GM21786 (cell line): Measurements from ENCODE around the gene VWF.

Source experiments
- ATAC-seq: cut with Tn5 transposase; IDR thresholded peaks from one replicate; pipeline ENCODE4 v1.9.1; 2021; ENCODE audit not compliant: unreplicated experiment

The VWF gene

DNA sequence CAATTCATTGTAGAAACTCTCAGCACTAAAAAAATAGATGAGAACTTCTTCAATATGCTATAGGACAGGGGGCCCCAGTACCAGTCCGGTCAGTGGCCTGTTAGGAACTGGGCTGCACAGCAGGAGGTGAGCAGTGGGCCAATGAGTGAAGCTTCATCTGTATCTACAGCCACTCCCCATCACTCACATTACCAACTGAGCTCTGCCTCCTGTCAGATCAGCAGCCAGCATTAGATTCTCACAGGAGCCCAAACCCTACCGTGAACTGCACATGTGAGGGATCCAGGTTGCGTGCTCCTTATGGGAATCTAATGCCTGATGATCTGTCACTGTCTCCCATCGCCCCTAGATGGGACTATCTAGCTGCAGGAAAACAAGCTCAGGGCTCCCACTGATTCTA lies 163.7 kb downstream of the VWF start:
- ATAC-seq: no peak

DNA sequence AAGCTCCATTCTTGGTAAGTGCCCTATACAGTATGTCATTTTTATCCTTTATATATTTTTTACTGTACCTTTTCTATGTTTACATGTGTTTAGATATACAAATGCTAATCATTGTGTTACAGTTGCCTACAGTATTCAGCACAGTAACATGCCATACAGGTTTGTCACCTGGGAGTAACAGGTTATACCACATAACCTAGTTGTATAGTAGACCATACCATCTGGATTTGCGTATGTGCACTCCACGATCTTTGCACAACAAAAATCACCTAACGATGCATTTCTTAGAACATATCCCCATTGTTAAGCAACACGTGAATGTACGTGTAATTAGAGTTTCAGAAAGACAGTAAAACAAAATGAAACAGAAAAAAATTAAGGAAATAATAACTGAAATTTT lies 167.5 kb downstream of the VWF start:
- no peak for ATAC-seq

- ATAC-seq: no peak
Observed at GRCh38 chr12:5954661-5955060, 169.8 kb downstream of the VWF start.

DNA sequence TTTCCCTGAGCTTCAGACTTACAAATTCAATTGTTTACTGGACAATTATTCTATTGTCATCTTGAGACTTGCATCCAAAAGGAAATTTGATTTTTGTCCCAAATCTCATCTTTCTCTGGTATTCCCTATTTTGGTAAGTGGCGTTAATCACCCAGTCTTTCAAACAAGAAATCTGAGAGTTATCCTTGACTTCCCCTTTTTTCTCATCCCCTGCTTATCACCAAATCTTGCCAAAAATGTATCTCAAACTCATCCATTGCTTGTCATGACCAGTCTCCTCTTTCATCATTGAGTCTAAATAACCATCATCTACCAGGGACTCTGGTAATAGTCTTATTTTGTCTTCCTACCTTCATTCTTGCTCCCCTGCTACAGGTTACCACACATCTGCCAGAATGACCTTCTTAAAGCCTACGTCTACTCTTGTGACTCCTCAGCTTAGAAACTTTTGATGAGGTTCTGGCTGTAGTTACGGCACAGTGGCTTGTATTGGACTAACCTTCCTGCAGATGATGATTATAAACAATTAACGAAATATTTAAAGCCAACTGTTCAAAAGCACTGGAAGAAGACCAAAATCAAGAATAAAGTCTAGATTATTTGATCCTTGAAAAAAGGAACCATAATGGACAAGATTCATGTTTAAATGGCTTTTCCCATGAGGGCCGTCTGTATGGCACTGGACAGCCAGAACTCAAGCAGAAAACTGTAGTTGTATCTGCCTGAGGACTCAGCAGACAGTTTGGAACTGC lies 170.5 kb downstream of the VWF start:
- ATAC-seq: no peak

GRCh38 chr12:5952031-5952430 lies 172.4 kb downstream of the VWF start:
- no peak for ATAC-seq

- ATAC-seq: no peak
Observed at GRCh38 chr12:5948696-5949095, 175.8 kb downstream of the VWF start.

GRCh38 chr12:5947006-5947405 lies 177.5 kb downstream of the VWF start:
- no peak for ATAC-seq

DNA sequence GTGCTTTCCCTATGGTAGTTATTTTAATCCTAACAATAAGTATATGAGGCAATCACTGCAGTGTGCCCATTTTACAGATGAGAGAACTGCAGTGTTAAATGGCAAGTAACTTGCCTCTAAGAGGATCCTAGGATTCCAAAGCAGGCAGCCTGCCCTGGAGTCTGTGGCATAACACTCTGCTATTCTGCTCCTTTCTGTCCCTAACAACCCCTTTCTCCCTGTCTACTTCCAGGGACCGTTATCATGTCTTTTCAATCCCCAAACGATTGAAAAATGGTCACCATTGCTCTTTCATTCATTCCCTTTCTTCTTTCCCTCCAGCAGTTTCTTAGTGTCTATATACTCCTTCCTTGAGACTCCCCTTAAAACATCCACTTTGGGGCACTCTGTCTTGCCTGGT lies 178.1 kb downstream of the VWF start:
- no peak for ATAC-seq

- no peak for ATAC-seq
Observed at GRCh38 chr12:5945071-5946008, 179.1 kb downstream of the VWF start, which contains the start of gene ANO2. Gene ANO2, minus strand, starts transcription at chr12:5945259. Its CDS starts 42 bp downstream, at chr12:5945217.

DNA sequence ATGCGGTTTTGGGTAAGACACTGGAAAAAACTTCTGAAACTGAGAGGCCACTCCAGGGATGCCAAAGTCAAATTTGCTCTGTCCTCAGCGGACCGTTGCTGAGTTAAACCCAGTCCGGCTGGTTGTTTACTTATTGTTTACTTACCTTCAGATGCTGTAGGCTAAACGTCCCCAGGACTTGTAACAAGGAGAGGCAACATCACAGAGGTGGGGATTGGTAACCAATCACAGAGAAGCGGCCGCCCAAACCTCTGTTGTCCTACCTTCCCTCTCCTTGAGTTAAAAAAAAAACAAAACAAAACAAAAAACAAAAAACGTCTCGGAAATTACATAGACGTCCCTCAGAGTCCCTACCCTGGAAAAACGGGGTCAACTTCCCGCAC lies 179.8 kb downstream of the VWF start:
- ATAC-seq: no peak

DNA sequence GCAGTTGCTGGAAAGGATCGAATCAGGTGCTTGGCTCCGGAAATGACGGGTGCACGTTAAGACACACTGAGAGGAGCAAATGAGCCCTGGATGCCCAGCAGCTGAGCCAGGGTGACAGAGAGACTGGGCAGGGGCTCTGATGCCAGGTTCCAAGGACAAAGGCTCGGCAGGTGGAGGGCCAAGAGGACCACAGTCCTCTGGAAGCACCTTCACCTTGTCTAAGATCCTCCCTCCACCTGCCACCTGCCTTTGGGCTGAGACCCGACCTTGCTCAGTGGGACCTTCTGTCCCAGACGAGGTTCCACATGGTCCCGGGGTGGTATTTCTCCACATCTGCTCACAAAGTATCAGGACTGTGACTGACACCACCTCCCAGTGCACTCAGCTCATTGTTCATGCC lies 180.4 kb downstream of the VWF start:
- ATAC-seq: no peak

DNA sequence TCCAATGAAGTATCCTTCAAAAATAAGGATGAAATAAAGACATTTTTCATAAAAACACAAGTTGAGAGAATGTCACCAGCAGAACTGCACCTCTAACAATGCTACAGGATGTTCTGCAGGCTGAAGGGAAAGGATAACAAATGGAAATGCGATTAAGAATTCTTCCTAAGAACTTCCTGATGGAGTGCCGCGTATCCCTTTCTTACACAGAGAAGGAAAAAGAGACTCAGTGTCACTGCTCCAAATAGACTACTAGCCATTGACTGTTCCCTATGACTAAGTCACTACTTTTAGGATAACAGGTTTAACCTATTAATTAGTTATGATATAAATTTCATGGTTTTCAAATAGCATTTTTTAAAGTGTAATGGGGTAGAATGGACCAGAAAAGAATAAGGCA lies 182.6 kb downstream of the VWF start:
- ATAC-seq: no peak

- no peak for ATAC-seq
Observed at GRCh38 chr12:5927732-5928516, 196.5 kb downstream of the VWF start.

DNA sequence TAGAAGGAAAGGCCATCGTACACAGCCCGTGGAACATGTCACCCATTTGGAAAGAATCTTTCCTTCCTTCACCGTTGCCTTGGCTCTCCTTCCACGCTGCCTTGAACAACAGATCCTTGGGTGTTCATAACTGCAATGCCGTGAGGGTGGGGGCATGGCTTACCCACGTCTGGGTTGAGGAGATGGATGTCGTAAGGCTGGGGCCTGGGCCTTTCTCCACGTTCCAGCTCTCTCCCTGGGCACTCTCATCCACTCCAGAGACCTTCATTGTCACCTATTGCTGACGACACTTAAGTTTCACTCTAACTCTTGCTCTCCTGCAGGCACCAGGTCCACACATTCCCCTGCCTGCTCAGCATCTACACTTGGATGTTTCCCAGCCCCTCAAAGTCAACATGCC lies 198.8 kb downstream of the VWF start:
- ATAC-seq: no peak

GRCh38 chr12:5924342-5924741 lies 200.1 kb downstream of the VWF start:
- ATAC-seq: no peak

- no peak for ATAC-seq
Observed at GRCh38 chr12:5923751-5924150, 200.7 kb downstream of the VWF start.

DNA sequence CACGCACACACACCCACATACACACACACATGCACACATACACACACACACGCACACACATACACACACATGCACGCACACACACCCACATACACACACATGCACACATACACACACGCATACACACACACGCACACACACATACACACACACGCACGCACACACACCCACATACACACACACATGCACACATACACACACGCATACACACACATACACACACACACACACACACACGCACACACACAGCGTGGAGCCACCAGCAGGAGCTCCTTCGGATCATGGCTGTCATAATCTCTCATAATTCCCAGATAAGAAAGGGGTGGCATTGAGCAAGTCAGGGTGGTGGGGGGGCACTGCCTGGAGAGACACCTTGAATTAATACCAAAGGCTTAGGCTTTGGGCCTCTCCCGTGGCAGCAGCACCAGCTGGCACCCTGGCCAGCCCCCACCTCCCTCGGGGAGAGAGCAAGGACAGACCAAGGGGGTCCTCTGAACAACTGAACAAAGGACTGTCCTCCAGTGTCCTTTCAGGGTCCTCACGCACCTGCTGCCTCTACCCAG lies 201.3 kb downstream of the VWF start:
- no peak for ATAC-seq

GRCh38 chr12:5921966-5922899 lies 202.2 kb downstream of the VWF start:
- no peak for ATAC-seq

DNA sequence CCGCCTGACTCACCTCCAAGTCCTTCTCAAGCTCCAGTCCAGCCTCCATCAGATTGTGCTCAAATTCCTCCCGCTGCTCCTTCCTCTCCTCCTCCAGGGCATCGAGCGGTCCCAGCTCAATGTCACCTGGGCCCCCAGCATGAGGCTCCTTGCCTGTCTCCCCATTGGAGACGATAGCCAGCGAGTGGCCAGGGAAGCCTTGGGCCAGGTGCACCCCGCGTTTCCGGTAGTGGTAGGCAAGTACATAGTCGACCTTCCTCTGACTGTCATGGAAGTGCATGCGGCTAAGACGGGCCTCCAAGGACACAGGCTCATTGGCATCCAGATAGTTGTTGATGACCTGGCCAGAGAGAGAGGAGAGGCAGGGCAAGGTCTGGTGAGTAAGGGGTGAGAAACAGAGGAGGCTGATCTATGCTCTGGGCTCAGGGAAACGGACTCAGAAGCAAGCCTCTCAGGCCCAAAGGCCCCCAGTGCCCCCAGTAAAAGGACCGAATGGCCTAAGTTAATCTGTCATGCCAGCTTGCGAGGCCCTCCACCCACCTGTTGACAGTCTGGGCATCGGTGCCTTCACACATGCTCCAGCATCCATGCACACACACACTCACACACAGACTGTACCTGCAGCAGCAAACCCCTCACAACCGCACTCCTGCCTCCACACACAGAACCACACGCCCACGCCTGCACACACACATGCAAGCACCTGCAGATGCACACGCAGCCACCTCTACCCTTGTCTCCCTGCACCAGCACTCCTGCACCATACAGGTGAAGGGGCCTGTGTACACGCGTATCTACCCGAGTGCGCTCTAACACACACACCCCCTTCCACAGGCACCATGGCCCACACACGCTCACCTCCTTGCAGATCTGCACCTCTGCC lies 203.2 kb downstream of the VWF start:
- ATAC-seq: no peak
